Pulmonary artery endothelial cell (primary cell): ENCODE data around the gene SAP25. TPM values are rescaled to one million over a fixed set of nuclear protein-coding genes. Genes with fewer than 3 reads are reported as not detected.
A peak's percentile ranks its signal among the peaks of the same experiment; 100 is the strongest.
"Not testable (repeated sequence)": the region's sequence is repeated elsewhere in the genome, so short reads cannot be mapped to it uniquely, and the experiment has no call there.

ENCODE experiments used
- DNase-seq: peaks from one replicate; pipeline ENCODE4 v3.0.0-alpha.2; 2011; ENCODE audit warnings: low read depth, low spot score
- total RNA-seq: library from RNA; depleted of rRNA; stranded (reverse); fragments of >200 nt; gene quantifications from 2 replicates; pipeline ENCODE4 v1.2.3, GENCODE V29; 2014

The SAP25 gene
- total RNA-seq, 1 donor from 2014 or later, result not detected

- no peak for DNase-seq
Measured at GRCh38 chr7:100562195-100563099, 11.3 kb downstream of the SAP25 start.

GRCh38 chr7:100561491-100562194 lies 12.1 kb downstream of the SAP25 start:
- no peak for DNase-seq

- DNase-seq, result no peak
Measured at GRCh38 chr7:100559127-100559526, 14.6 kb downstream of the SAP25 start.

- DNase-seq, result no peak
Measured at GRCh38 chr7:100556541-100556940, 17.2 kb downstream of the SAP25 start.

GRCh38 chr7:100555701-100556100 lies 18.0 kb downstream of the SAP25 start:
- no peak for DNase-seq

GRCh38 chr7:100553032-100553431 lies 20.7 kb downstream of the SAP25 start:
- DNase-seq, result no peak

- DNase-seq, result no peak
Measured at GRCh38 chr7:100552532-100552931, 21.2 kb downstream of the SAP25 start.

- not testable (repeated sequence) for DNase-seq
Measured at GRCh38 chr7:100548446-100548845, 25.3 kb downstream of the SAP25 start.

- DNase-seq, result no peak
Measured at GRCh38 chr7:100547872-100548271, 25.8 kb downstream of the SAP25 start.

- no peak for DNase-seq
Measured at GRCh38 chr7:100546926-100547800, 26.5 kb downstream of the SAP25 start.

- DNase-seq, result peak; percentile 72
Measured at GRCh38 chr7:100546129-100546925, 27.4 kb downstream of the SAP25 start.

- peak; percentile 68 for DNase-seq
Measured at GRCh38 chr7:100545360-100546128, 28.2 kb downstream of the SAP25 start.

GRCh38 chr7:100544967-100545359 lies 28.7 kb downstream of the SAP25 start:
- DNase-seq, result no peak

GRCh38 chr7:100544386-100544785 lies 29.3 kb downstream of the SAP25 start:
- no peak for DNase-seq

GRCh38 chr7:100543586-100543985 lies 30.1 kb downstream of the SAP25 start:
- DNase-seq, result no peak

- not testable (repeated sequence) for DNase-seq
Measured at GRCh38 chr7:100541309-100541708, 32.4 kb downstream of the SAP25 start.

GRCh38 chr7:100540073-100540723 lies 33.5 kb downstream of the SAP25 start:
- DNase-seq, result no peak

GRCh38 chr7:100539436-100540006 lies 34.2 kb downstream of the SAP25 start:
- DNase-seq, result no peak
